ENCODE measurements around the gene KCNA10.
A peak's percentile ranks its signal among the peaks of the same experiment; 100 is the strongest.

Gene KCNA10

GRCh38 chr1:110547017-110547416 is 28.0 kb upstream of the KCNA10 start:
- no peak for TF ChIP-seq POLR2AphosphoS5 (IDR thresholded peaks at IDR 0.05; ENCODE audit: low read depth, low read length)
- TF ChIP-seq TAF1 (IDR thresholded peaks at IDR 0.05; ENCODE audit: borderline replicate concordance, insufficient read depth, low read length), result no peak
- no peak for TF ChIP-seq FOXP2 (optimal IDR thresholded peaks at IDR 0.05; ENCODE audit: borderline replicate concordance, extremely low read depth, extremely low read length, insufficient read depth)
- TF ChIP-seq, protein P1, sequence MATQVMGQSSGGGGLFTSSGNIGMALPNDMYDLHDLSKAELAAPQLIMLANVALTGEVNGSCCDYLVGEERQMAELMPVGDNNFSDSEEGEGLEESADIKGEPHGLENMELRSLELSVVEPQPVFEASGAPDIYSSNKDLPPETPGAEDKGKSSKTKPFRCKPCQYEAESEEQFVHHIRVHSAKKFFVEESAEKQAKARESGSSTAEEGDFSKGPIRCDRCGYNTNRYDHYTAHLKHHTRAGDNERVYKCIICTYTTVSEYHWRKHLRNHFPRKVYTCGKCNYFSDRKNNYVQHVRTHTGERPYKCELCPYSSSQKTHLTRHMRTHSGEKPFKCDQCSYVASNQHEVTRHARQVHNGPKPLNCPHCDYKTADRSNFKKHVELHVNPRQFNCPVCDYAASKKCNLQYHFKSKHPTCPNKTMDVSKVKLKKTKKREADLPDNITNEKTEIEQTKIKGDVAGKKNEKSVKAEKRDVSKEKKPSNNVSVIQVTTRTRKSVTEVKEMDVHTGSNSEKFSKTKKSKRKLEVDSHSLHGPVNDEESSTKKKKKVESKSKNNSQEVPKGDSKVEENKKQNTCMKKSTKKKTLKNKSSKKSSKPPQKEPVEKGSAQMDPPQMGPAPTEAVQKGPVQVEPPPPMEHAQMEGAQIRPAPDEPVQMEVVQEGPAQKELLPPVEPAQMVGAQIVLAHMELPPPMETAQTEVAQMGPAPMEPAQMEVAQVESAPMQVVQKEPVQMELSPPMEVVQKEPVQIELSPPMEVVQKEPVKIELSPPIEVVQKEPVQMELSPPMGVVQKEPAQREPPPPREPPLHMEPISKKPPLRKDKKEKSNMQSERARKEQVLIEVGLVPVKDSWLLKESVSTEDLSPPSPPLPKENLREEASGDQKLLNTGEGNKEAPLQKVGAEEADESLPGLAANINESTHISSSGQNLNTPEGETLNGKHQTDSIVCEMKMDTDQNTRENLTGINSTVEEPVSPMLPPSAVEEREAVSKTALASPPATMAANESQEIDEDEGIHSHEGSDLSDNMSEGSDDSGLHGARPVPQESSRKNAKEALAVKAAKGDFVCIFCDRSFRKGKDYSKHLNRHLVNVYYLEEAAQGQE (IDR thresholded peaks at IDR 0.05; ENCODE audit: insufficient read depth in 1 of 2, low read depth in 2 of 2, low read length in 2 of 2), result no peak
- no peak for TF ChIP-seq SIN3A (IDR thresholded peaks at IDR 0.05; ENCODE audit: borderline replicate concordance, insufficient read depth, low read length)

GRCh38 chr1:110545492-110545891 is 26.5 kb upstream of the KCNA10 start:
- TF ChIP-seq POLR2AphosphoS5 (IDR thresholded peaks at IDR 0.05; ENCODE audit: low read depth, low read length) (no peak), TAF1 (IDR thresholded peaks at IDR 0.05; ENCODE audit: borderline replicate concordance, insufficient read depth, low read length) (no peak), SIN3A (IDR thresholded peaks at IDR 0.05; ENCODE audit: borderline replicate concordance, insufficient read depth, low read length) (no peak), FOXP2 (optimal IDR thresholded peaks at IDR 0.05; ENCODE audit: borderline replicate concordance, extremely low read depth, extremely low read length, insufficient read depth) (no peak)
- TF ChIP-seq, protein P1 (IDR thresholded peaks at IDR 0.05; ENCODE audit: insufficient read depth in 1 of 2, low read depth in 2 of 2, low read length in 2 of 2), result no peak

- no peak for TF ChIP-seq POLR2AphosphoS5 (IDR thresholded peaks at IDR 0.05; ENCODE audit: low read depth, low read length)
- TF ChIP-seq TAF1 (IDR thresholded peaks at IDR 0.05; ENCODE audit: borderline replicate concordance, insufficient read depth, low read length), result no peak
- TF ChIP-seq FOXP2 (optimal IDR thresholded peaks at IDR 0.05; ENCODE audit: borderline replicate concordance, extremely low read depth, extremely low read length, insufficient read depth), result no peak
- TF ChIP-seq, protein P1 (IDR thresholded peaks at IDR 0.05; ENCODE audit: insufficient read depth in 1 of 2, low read depth in 2 of 2, low read length in 2 of 2), result no peak
- no peak for TF ChIP-seq SIN3A (IDR thresholded peaks at IDR 0.05; ENCODE audit: borderline replicate concordance, insufficient read depth, low read length)
These were observed 25.8 kb upstream of the KCNA10 start for GRCh38 chr1:110544753-110545152.

DNA sequence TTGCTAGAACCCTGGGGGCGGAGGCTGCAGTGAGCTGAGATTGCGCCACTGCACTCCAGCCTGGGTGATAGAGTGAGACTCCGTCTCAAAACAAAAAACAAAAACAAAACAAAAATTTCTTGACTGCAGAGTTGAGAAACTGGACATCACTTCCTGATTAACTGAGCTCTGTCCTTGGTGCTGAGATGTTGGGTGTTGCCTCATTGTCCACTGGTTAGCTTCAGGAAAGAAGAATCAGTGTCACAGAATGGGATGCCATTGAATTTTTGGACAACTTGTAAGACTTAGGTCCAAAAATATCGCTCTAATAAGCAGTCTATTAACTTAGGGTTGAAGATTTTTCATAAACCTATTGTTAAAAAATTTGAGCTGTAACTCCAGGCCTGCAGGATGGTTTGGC is 23.8 kb upstream of the KCNA10 start:
- no peak for TF ChIP-seq TAF1 (IDR thresholded peaks at IDR 0.05; ENCODE audit: borderline replicate concordance, insufficient read depth, low read length)
- TF ChIP-seq, protein P1 (IDR thresholded peaks at IDR 0.05; ENCODE audit: insufficient read depth in 1 of 2, low read depth in 2 of 2, low read length in 2 of 2), result peak; percentile 86 to 96

DNA sequence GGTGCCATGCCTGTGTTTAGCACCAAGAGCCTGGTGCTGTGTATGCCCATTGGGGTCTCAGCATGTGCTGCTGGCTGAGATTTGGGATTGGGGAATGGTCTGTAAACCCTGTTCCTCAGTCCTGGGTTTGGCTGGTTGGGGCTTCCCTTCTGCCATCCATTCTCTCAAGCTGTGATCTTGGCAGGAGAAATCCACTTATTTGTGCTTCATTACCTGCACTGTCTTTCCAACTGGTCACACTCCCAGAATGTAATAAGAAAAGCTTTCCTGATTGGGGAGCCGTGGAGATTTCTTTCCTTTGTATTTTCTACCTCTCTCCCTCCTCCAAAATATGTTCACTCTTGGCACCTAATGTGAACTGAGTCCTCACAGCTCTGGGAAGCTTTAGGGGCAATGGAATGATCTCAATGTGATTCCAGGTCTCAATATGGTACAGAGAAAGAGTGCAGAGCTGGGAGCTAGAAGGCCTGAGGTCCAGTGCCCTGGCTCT is 23.0 kb upstream of the KCNA10 start:
- TF ChIP-seq SIN3A (IDR thresholded peaks at IDR 0.05; ENCODE audit: borderline replicate concordance, insufficient read depth, low read length), result no peak
- TF ChIP-seq, protein P1 (IDR thresholded peaks at IDR 0.05; ENCODE audit: insufficient read depth in 1 of 2, low read depth in 2 of 2, low read length in 2 of 2), result no peak
- no peak for TF ChIP-seq FOXP2 (optimal IDR thresholded peaks at IDR 0.05; ENCODE audit: borderline replicate concordance, extremely low read depth, extremely low read length, insufficient read depth)
- TF ChIP-seq TAF1 (IDR thresholded peaks at IDR 0.05; ENCODE audit: borderline replicate concordance, insufficient read depth, low read length), result no peak
- TF ChIP-seq POLR2AphosphoS5 (IDR thresholded peaks at IDR 0.05; ENCODE audit: low read depth, low read length), result no peak

All from PFSK-1 (cell line).